ENCODE data around the gene KCNIP1.

DNA sequence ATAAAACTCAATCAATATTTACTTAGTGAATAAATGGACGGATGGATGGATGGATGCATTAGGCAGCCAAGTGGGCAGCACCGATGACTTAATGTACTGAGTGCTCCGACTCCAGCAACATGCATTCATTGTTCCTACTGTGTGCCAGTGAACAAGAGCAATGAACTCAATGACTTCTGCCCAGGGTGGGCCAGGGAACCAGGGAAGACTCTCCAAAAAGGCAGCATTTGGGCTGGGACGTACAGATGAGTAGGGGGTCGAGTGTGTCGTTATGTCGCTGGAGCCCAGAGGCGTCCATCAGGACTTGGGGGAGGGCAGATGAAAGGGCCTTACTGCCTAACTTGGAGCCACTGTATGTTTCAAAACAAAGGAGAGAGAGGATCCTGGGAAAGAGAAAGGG is 126.4 kb downstream of the KCNIP1 start:
- TF ChIP-seq, protein P1, sequence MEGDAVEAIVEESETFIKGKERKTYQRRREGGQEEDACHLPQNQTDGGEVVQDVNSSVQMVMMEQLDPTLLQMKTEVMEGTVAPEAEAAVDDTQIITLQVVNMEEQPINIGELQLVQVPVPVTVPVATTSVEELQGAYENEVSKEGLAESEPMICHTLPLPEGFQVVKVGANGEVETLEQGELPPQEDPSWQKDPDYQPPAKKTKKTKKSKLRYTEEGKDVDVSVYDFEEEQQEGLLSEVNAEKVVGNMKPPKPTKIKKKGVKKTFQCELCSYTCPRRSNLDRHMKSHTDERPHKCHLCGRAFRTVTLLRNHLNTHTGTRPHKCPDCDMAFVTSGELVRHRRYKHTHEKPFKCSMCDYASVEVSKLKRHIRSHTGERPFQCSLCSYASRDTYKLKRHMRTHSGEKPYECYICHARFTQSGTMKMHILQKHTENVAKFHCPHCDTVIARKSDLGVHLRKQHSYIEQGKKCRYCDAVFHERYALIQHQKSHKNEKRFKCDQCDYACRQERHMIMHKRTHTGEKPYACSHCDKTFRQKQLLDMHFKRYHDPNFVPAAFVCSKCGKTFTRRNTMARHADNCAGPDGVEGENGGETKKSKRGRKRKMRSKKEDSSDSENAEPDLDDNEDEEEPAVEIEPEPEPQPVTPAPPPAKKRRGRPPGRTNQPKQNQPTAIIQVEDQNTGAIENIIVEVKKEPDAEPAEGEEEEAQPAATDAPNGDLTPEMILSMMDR (IDR thresholded peaks at IDR 0.05): no peak
- TF ChIP-seq POLR2A (IDR thresholded peaks at IDR 0.05): no peak

Measured in body of pancreas (tissue), 4 donors.